GM12891 (cell line): Measurements from ENCODE around the gene SNX8.
"Not testable (repeated sequence)": the region's sequence is repeated elsewhere in the genome, so short reads cannot be mapped to it uniquely, and the experiment has no call there.

Experiments
- DNase-seq: peaks from one replicate; pipeline ENCODE4 v3.0.0; 2011; ENCODE audit warnings: low spot score; ENCODE audit not compliant: insufficient read length
- FAIRE-seq: peaks from 2 replicates; lab custom pipeline; 2011; peaks lifted over from hg19 to GRCh38; lab: Jason Lieb, UNC
- PAX5 ChIP-seq: IDR thresholded peaks from 2 replicates; pipeline ENCODE4 v1.6.1; 2011; ENCODE audit warnings: low read length, moderate library complexity, mild to moderate bottlenecking; ENCODE audit not compliant: insufficient read depth, severe bottlenecking
- POLR2A ChIP-seq: IDR thresholded peaks from 2 replicates; pipeline ENCODE4 v1.6.1; 2011; ENCODE audit warnings: low read depth, low read length, control low read depth
- POLR2AphosphoS5 ChIP-seq: IDR thresholded peaks from 2 replicates; pipeline ENCODE4 v1.6.1; 2011; ENCODE audit warnings: low read depth, low read length, control low read depth
- POU2F2 ChIP-seq: IDR thresholded peaks from 2 replicates; pipeline ENCODE4 v1.6.1; 2011; ENCODE audit warnings: low read depth, mild to moderate bottlenecking, control low read depth, low read length, moderate library complexity
- SPI1 ChIP-seq: IDR thresholded peaks from 2 replicates; pipeline ENCODE4 v1.6.1; 2011; ENCODE audit warnings: low read depth, low read length, control low read depth
- TAF1 ChIP-seq: IDR thresholded peaks from 2 replicates; pipeline ENCODE4 v1.6.1; 2011; ENCODE audit warnings: low read depth, low read length, control low read depth

Gene SNX8

GRCh38 chr7:2312267-2312929 is 1.8 kb downstream of the SNX8 start:
- FAIRE-seq (peak; percentile 80), DNase-seq (no peak)
- TF ChIP-seq POU2F2 (no peak), POLR2A (peak; percentile 59)

GRCh38 chr7:2309889-2310331 is 4.3 kb downstream of the SNX8 start:
- TF ChIP-seq POU2F2 (no peak), TAF1 (no peak), PAX5 (no peak), SPI1 (no peak), POLR2AphosphoS5 (no peak), POLR2A (no peak)
- FAIRE-seq: no peak
- DNase-seq: no peak

- FAIRE-seq (peak; percentile 90), DNase-seq (no peak)
- TF ChIP-seq PAX5 (no peak), TAF1 (no peak), SPI1 (peak; percentile 12; the same call in 1 of the 2 replicates), POU2F2 (no peak), POLR2A (no peak), POLR2AphosphoS5 (peak; percentile 40; the same call in 1 of the 2 replicates)
Observed at GRCh38 chr7:2307690-2308107, 6.5 kb downstream of the SNX8 start.

DNA sequence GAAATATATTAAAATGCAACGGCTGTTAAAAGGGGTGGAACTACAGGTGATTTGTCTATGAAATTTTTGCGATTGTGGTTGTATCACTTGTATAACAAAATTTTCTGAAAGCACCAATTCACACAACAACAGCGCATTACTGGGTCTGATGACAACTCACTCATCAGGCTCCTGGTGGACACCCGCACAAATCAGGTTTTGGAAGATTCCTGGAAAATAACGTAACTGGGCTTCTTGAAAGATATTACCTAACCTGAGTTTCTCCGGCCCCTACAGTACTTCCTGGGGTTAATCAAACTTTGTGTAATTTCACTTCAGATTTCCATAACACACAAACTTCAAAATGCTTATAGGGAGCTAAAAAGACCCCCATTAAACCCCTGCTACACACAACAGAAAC is 7.6 kb downstream of the SNX8 start:
- no peak for FAIRE-seq
- TF ChIP-seq POU2F2 (no peak), PAX5 (no peak), POLR2AphosphoS5 (no peak), POLR2A (no peak), TAF1 (no peak), SPI1 (no peak)
- no peak for DNase-seq

DNA sequence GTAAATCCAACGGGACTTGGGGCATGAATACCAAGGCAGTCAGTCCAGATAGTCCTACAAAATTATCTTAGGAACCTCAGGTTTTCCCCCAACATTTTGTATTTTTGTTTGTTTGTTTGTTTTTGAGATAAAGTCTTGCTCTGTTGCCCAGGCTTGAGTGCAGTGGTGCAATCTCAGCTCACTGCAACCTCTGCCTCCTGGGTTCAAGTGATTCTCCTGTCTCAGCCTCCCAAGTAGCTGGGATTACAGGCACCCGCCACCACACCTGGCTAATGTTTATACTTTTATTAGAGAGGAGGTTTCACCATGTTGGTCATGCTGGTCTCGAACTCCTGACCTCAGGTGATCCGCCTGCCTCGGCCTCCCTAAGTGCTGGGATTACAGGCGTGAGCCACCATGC is 9.0 kb downstream of the SNX8 start:
- FAIRE-seq, DNase-seq: not testable (repeated sequence)

- not testable (repeated sequence) for FAIRE-seq
Observed at GRCh38 chr7:2303520-2303919, 10.7 kb downstream of the SNX8 start.

DNA sequence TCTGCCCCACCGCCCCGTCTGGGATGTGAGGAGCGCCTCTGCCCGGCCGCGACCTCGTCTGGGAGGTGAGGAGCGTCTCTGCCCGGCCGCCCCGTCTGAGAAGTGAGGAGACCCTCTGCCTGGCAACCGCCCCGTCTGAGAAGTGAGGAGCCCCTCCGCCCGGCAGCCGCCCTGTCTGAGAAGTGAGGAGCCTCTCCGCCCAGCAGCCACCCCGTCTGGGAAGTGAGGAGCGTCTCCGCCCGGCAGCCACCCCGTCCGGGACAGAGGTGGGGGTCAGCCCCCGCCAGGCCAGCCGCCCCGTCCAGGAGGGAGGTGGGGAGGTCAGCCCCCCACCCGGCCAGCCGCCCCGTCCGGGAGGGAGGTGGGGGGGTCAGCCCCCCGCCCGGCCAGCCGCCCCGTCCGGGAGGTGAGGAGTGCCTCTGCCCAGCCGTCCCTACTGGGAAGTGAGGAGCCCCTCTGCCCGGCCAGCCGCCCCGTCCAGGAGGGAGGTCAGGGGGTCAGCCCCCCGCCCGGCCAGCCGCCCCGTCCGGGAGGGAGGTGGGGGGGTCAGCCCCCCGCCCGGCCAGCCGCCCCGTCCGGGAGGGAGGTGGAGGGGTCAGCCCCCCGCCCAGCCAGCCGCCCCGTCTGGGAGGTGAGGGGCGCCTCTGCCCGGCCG is 11.4 kb downstream of the SNX8 start:
- DNase-seq, FAIRE-seq: not testable (repeated sequence)

More at GRCh38 chr7:2303520-2303919, 10.7 kb downstream of the SNX8 start:
- not testable (repeated sequence) for DNase-seq

- DNase-seq: no peak
- no peak for FAIRE-seq
- TF ChIP-seq POLR2A (no peak), SPI1 (no peak), PAX5 (no peak), TAF1 (no peak), POU2F2 (no peak), POLR2AphosphoS5 (no peak)
Observed at GRCh38 chr7:2301511-2301863, 12.8 kb downstream of the SNX8 start.

DNA sequence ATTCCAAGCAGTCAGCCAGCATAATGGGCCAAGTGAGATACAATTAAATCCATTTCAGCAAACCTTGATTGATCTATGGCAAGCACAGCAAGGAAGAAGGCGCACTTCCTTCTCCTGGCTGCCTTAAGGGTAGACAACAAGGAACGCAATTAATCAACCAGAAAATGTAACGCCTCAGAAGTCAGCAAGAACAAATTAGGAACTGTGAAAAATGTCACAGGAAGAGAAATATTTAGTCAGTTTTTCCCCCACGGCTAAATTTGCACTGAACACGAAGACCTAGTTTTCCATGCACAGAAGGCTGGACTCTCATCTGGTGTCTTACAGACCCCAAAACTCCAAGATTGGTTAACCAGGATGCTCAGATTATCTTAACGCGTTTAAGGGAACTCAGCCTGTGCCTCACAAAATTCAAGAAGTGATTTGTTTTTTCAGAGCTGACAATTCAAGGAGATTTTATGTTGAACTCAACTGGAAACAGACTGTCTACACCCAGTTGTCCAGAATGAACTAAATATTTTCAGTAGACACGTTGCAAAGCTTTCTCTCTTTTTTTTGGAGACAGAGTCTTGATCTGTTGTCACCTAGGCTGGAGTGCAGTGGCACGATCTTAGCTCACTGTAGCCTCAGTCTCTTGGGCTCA is 14.2 kb downstream of the SNX8 start:
- peak; percentile 88 for TF ChIP-seq SPI1
- no peak for TF ChIP-seq POU2F2
- DNase-seq (no peak), FAIRE-seq (peak; percentile 69)

DNA sequence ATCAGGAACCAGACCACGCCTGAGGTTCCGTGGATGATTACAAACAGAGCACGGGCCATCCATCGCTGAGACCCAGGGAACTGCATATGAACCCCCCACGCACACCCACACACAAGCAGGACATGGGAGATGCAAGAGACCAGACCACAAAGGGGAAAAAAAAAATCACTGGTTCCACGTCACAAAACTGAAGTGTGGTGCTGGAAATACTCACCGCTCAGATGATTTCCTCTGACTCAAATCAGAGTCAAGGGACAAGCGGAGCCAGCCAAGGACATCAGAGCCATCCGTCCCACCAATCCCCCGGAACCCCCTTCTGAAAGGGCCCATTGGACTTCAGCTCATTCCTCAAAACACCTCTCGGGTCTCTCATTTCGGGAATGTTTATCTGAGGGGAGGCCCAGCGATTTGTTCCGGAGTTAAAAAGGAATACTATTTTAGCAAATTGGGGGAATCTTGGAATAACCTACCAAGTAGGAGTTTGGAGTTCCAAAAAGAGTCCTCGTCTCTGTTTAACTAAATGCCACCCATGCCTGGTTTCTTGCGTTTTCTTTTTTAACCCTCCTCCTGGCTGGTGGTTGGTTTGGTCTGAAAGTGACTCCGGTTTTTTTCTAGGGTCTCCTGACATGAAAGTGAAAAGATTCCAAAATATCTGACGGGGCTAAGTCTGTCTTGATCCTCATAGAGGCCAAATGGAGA is 15.0 kb downstream of the SNX8 start:
- FAIRE-seq: peak; percentile 87
- no peak for DNase-seq
- TF ChIP-seq POLR2A: peak; percentile 46; the same call in 1 of the 2 replicates
- no peak for TF ChIP-seq TAF1
- peak; percentile 56 for TF ChIP-seq PAX5
- TF ChIP-seq POLR2AphosphoS5: no peak; the same call in none of the 2 replicates
- TF ChIP-seq SPI1: 0 out of 2 replicates have a peak, but pooled peaks have one; percentile 22
- peak; percentile 85; the same call in 1 of the 2 replicates for TF ChIP-seq POU2F2

DNA sequence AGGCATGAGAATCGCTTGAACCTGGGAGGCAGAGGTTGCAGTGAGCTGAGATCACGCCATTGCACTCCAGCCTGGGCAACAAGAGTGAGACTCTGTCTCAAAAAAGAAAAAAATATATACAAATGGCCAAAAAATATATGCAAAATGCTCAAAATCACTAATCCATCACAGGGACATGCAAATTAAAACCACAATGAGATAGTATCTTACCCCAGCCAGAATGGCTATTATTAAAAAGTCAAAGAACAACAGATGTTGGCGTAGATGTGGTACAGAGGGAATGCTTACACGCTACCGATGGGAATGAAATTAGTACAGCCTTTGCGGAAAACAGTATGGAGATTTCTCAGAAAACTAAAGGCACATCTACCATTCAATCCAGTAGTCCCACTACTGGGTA is 17.4 kb downstream of the SNX8 start:
- FAIRE-seq: no peak
- no peak for DNase-seq
- TF ChIP-seq POLR2AphosphoS5 (no peak), SPI1 (no peak), POLR2A (no peak), TAF1 (no peak), POU2F2 (no peak), PAX5 (no peak)
